ENCODE results near the gene IDUA.
"Not testable (repeated sequence)": the region's sequence is repeated elsewhere in the genome, so short reads cannot be mapped to it uniquely, and the experiment has no call there.

The IDUA gene

DNA sequence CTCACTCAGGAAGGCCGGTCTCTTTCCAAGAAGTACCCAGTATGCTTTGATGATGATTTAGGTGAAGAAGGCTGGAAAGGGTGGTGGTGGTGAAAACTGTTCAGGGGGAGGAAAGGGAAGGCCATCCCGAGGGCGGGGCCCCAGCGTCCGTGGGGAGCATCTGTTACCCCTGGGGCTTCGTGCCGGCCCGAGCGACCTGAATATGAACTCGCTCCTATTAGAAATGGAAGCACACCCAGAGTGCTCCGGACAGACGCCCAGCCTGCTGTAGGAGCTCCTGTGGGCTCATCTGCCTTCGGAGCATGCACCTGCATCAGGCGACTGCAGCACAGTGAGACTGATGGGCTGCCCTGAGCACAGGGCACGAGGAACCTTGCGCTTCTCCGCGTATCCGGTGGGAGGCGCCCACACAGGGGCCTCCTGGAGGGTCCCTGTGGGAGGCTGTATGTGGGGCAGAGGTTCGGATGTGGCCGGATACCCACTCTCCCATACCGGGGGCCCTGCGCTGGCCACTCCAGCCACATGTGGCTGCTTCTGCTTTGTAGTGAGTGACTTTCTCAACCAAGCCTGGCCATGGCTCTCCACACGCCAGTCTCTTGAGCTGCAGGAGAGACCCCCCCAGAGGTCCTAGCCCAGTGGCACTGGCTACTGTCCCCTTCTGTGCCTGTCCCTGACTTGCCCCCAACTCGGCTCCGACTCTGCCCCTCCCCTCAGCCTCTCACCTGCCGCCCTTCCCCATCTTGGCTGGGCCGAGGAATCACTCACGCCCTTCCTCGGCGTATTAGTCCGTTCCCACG, 61.3 kb downstream of the IDUA start:
- DNase-seq = no peak

DNA sequence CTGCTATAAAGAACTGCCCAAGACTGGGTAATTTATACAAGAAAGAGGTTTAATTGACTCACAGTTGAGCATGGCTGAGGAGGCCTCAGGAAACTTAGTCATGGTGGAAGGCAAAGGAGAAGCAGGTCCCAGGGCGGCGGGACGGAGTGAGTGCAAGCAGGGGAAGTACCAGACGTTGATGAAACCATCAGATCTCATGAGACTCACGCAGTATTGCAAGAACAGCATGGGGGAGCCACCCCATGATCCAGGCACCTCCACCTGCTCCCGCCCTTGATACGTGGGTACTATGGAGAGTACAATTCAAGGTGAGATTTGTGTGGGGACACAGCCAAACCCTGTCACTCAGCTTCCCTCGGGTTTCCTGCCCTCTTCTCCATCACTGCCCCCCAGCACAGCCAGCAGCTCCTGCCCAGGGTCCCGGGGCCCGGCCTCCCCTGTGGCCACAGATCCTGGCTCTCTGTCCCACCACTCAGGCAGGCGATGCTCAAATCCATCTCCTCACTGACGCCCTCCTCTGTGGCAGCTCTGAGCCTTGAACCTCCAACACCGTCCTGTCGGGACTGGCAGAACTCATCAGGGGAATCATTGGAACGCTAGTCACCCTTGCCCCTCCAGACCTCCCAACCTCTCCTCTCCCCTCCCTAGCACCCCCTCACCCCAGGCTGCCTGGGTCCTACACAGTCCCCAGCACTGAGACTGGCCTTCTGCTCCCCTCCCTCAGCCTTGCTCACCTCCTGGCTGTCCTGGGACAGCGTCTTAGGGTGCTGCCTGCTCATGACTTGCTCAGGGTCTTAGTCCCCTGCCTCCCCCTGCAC, 62.1 kb downstream of the IDUA start:
- DNase-seq = no peak

DNA sequence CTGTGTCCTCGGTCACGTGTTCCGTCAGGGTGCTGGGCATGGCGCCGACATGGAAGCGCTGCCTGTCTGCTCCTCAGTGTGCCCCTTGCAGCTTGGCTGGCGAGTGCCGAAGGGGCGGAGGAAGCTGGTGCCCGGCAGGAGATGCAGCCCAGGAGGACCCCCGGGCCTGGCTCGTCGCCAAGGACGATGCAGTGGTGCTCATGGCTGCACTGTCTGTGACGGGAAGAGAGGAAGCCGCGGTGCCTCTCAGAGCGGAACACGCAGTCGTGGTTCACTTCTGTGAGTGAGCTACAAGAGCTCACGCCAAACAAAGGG, 62.7 kb downstream of the IDUA start:
- DNase-seq = no peak

DNA sequence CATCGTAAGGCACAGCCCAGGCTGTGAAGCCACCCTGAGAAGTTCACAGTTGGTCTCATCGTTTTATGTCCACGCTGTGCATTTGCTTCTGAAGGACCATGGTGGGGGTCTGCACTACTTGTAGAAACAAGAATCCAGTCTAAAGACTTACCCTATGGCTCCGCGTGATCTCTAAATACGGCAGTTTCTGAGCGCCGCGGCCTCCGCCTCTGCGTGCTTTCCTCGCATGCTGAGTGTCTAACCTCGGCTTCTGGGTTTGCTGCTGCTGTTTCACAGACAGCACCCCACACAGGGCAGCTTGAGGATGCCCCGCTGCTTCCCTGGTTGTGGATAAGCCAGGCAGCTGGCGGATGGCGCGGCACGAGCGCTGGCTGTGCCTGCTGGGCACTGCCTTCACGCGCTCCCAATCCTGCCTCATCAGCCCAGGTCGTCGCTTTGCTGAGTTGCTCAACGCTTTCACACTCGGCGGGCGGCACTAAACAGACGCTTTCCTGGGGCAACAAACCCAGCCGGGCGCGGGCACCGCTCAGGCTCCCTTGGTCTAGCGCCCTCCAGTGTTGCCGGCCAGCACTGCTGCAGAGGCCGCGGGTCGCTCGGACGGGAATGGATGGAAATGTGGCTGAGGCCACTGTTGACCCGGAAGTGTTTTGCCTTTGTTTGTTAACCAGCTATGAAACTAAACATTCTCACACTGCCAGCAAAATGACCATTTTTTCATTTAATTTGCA, 63.8 kb downstream of the IDUA start:
- DNase-seq = no peak

DNA sequence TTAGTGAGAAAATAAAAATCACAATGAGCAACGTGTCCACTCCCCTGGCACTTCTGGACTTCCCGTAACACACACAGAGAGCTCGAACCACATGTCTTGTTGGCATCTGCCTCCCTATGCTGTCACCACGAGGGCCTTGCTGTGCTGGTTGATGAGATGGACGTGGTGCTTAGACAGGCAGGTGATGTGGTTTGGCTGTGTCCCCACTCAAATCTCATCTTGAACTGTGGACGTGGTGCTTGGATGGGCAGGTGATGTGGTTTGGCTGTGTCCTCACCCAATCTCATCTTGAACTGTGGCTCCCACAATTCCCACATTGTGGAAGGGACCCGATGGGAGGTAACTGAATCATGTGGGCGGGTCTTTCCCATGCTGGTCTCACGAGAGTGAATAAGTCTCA, 64.6 kb downstream of the IDUA start:
- DNase-seq = no peak

DNA sequence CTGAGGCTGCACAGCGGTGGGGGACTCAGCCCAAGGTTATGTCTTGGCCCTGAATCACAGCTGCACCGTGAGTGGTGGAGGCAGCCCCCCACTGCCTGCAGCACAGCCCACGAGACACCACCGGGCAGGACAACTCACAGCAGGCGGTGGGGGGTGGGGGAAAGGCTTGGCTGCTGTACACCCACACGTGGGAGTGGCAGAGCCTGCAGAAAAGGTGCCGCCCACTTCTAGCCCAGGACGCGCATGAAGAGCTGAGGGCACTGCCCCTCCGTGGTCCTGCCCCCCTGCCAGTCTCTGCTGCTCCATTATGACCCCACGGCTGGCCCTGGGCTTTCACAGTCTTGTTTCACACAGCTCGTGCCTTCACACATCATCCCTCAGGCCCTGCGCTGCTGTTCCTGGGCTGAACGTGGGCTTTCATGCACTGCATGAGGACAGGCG, 65.4 kb downstream of the IDUA start:
- DNase-seq = no peak

DNA sequence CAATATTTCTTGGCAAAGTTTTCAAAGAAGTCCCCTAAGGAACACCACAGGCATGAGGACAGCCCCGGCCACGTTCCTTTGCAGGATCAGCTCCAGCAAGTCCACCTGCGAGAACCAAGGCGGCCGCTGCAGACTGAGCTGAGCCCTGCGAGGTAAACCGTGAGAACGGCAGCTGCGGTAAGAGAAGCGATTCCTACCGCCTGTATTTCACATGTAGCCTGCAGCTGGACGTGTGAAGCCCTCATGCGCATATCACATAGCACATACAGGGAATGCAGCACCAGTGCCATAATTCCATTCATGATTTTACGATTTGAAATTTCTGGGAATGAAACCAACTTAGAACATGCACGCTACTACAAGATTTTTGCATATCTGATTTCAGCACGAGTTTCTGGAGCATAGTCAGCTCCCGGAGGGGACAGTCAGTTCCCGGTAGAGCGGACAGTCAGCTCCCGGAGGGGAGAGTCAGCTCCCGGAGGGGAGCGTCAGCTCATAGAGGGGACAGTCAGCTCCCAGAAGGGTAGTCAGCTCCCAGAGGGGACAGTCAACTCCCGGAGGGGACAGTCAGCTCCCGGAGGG, 66.3 kb downstream of the IDUA start:
- no peak for DNase-seq

DNA sequence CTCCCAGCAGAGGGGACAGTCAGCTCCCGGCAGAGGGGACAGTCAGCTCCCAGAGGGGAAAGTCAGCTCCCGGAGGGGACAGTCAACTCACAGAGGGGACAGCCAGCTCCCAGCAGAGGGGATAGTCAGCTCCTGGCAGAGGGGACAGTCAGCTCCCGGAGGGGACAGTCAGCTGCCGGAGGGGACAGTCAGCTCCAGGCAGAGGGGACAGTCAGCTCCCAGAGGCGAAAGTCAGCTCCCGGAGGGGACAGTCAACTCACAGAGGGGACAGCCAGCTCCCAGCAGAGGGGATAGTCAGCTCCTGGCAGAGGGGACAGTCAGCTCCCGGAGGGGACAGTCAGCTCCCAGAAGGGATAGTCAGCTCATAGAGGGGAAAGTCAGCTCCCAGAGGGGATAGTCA, 67.0 kb downstream of the IDUA start:
- DNase-seq = not testable (repeated sequence)

All from NCI-H748 treated with DMSO at 0.1 percent for 48 hours (cell line).